Endodermal cell (in vitro differentiated cells): ENCODE data around the gene EFHC1. TPM values are rescaled to one million over a fixed set of nuclear protein-coding genes. Genes with fewer than 3 reads are reported as not detected.

Experiments used
- DNase-seq: peaks from one replicate; pipeline ENCODE4 v3.0.0-alpha.2; 2017
- H3K27ac ChIP-seq: 2 replicates; pipeline ENCODE4 v1.5.1; 2013; ENCODE audit warnings: mild to moderate bottlenecking, low read depth, low read length, moderate library complexity
- H3K27me3 ChIP-seq: 2 replicates; pipeline ENCODE4 v1.6.1; 2013; ENCODE audit warnings: mild to moderate bottlenecking, low read length, moderate library complexity; ENCODE audit not compliant: insufficient read depth, control insufficient read depth, poor library complexity, severe bottlenecking
- H3K36me3 ChIP-seq: 2 replicates; pipeline ENCODE4 v1.7.0; 2013; ENCODE audit warnings: mild to moderate bottlenecking, low read length, moderate library complexity; ENCODE audit not compliant: control insufficient read depth, insufficient read depth
- H3K4me1 ChIP-seq: one replicate; pipeline ENCODE4 v1.7.0; 2013; ENCODE audit warnings: low read length; ENCODE audit not compliant: control insufficient read depth, insufficient read depth
- H3K4me3 ChIP-seq: 2 replicates; pipeline ENCODE4 v1.5.1; 2013; ENCODE audit warnings: mild to moderate bottlenecking, low read length, moderate library complexity
- H3K9ac ChIP-seq: 2 replicates; pipeline ENCODE4 v1.6.1; 2013; ENCODE audit warnings: mild to moderate bottlenecking, low read length, moderate library complexity; ENCODE audit not compliant: poor library complexity, severe bottlenecking; ENCODE audit errors: extremely low read depth
- H3K9me3 ChIP-seq: 2 replicates; pipeline ENCODE4 v1.6.1; 2013; ENCODE audit warnings: mild to moderate bottlenecking, low read length, moderate library complexity; ENCODE audit not compliant: control insufficient read depth
- H3K27ac Mint-ChIP-seq: 2 replicates; pipeline ENCODE4 v1.8.0; 2020; ENCODE audit warnings: mixed read lengths
- H3K27me3 Mint-ChIP-seq: 2 replicates; pipeline ENCODE4 v1.8.0; 2021; ENCODE audit warnings: mild to moderate bottlenecking, mixed read lengths; ENCODE audit not compliant: insufficient read depth
- H3K36me3 Mint-ChIP-seq: 2 replicates; pipeline ENCODE4 v1.8.0; 2020; ENCODE audit warnings: low read depth, mixed read lengths
- H3K4me1 Mint-ChIP-seq: 2 replicates; pipeline ENCODE4 v1.8.0; 2020; ENCODE audit warnings: mixed read lengths
- H3K4me3 Mint-ChIP-seq: 2 replicates; pipeline ENCODE4 v1.8.0; 2020; ENCODE audit warnings: mild to moderate bottlenecking, moderate library complexity, mixed read lengths
- H3K9me3 Mint-ChIP-seq: 2 replicates; pipeline ENCODE4 v1.8.0; 2020; ENCODE audit warnings: mild to moderate bottlenecking, mixed read lengths
- CTCF ChIP-seq: fragments of 200-600 bp; sonication (generic); conservative IDR thresholded peaks from 2 replicates; pipeline ENCODE4 v1.5.0; 2021; ENCODE audit warnings: antibody characterized with exemption, mild to moderate bottlenecking
- WGBS, 2 experiments: methylation state at CpG; one replicate each; pipeline versions ENCODE4 v1.1.5 to v1.1.7; 2013; ENCODE audit warnings: missing lambda C conversion rate in 2 of 2, mixed read lengths in 1 of 2; ENCODE audit not compliant: insufficient coverage in 1 of 2, insufficient read length in 1 of 2; 5-methylcytosine and 5-hydroxymethylcytosine counted together
- total RNA-seq, 2 donors: library from RNA; stranded (reverse); fragmentation: NEBNext Ultra II Directional in 1 of 2; extraction: Animal tissue kit (Norgen Biotek cat#: 25700) in 1 of 2; gene quantifications; 2 replicates in 1 of 2; 3 replicates in 1 of 2; pipeline ENCODE4 v1.2.1, GENCODE V29; 2021

The EFHC1 gene
- total RNA-seq, 2 donors from 2014 or later: 26.4 to 46.4 TPM

GRCh38 chr6:52389264-52389625 is 30.9 kb upstream of the EFHC1 start:
- H3K27me3 ChIP-seq: no peaks in the 10 kb centered on the region
- no peak overlapping the region for H3K27ac ChIP-seq
- TF ChIP-seq CTCF: no peak
- no peak for DNase-seq
- H3K4me3 ChIP-seq: no peak overlapping the region
- H3K9ac ChIP-seq: no peak overlapping the region
- Mint-ChIP-seq H3K27me3 (no peaks in the 10 kb centered on the region), H3K36me3 (peaks cover 1% of the 10 kb centered on the region), H3K27ac (no peak overlapping the region), H3K4me1 (peaks cover 10% of the 10 kb centered on the region), H3K9me3 (peaks cover 18% of the 10 kb centered on the region), H3K4me3 (no peak overlapping the region)
- H3K36me3 ChIP-seq: no peaks in the 10 kb centered on the region
- 93 to 100% methylated on average over 1 of the region's 1 CpG for WGBS, 2 experiments
- H3K9me3 ChIP-seq: peaks cover 16% of the 10 kb centered on the region
- no peaks in the 10 kb centered on the region for H3K4me1 ChIP-seq

GRCh38 chr6:52389626-52390360 is 30.3 kb upstream of the EFHC1 start:
- Histone ChIP-seq H3K36me3 (no peaks in the 10 kb centered on the region), H3K27ac (no peak overlapping the region), H3K4me1 (no peaks in the 10 kb centered on the region), H3K9me3 (peaks cover 16% of the 10 kb centered on the region), H3K4me3 (no peak overlapping the region), H3K27me3 (no peaks in the 10 kb centered on the region), H3K9ac (no peak overlapping the region)
- peaks cover 10% of the 10 kb centered on the region for H3K4me1 Mint-ChIP-seq
- H3K27ac Mint-ChIP-seq: no peak overlapping the region
- WGBS, 2 experiments: 90 to 91% methylated on average over 7 to 8 of the region's 8 CpGs
- TF ChIP-seq CTCF: no peak
- peaks cover 1% of the 10 kb centered on the region for H3K36me3 Mint-ChIP-seq
- H3K27me3 Mint-ChIP-seq: no peaks in the 10 kb centered on the region
- H3K4me3 Mint-ChIP-seq: no peak overlapping the region
- peaks cover 18% of the 10 kb centered on the region for H3K9me3 Mint-ChIP-seq
- DNase-seq: no peak

GRCh38 chr6:52390361-52390727 is 29.8 kb upstream of the EFHC1 start:
- 92 to 100% methylated on average over 1 to 4 of the region's 4 CpGs for WGBS, 2 experiments
- H3K27ac ChIP-seq: no peak overlapping the region
- H3K4me1 Mint-ChIP-seq: peaks cover 10% of the 10 kb centered on the region
- H3K9me3 ChIP-seq: peaks cover 16% of the 10 kb centered on the region
- H3K4me3 ChIP-seq: no peak overlapping the region
- DNase-seq: no peak
- no peak overlapping the region for H3K27ac Mint-ChIP-seq
- H3K9ac ChIP-seq: no peak overlapping the region
- peaks cover 18% of the 10 kb centered on the region for H3K9me3 Mint-ChIP-seq
- no peaks in the 10 kb centered on the region for H3K36me3 ChIP-seq
- H3K27me3 Mint-ChIP-seq: no peaks in the 10 kb centered on the region
- TF ChIP-seq CTCF: no peak
- no peaks in the 10 kb centered on the region for H3K4me1 ChIP-seq
- no peak overlapping the region for H3K4me3 Mint-ChIP-seq
- peaks cover 1% of the 10 kb centered on the region for H3K36me3 Mint-ChIP-seq
- no peaks in the 10 kb centered on the region for H3K27me3 ChIP-seq
